ENCODE measurements around the gene RABGAP1L. TPM values are rescaled to one million over a fixed set of nuclear protein-coding genes. Genes with fewer than 3 reads are reported as not detected.
"Not testable (repeated sequence)": the region's sequence is repeated elsewhere in the genome, so short reads cannot be mapped to it uniquely, and the experiment has no call there.

RABGAP1L gene
- total and polyA plus RNA-seq, 12 donors = 13.0 to 167 (median 109) TPM

- H3K4me3 ChIP-seq = no peak overlapping the region
These were observed 732.7 kb downstream of the RABGAP1L start for GRCh38 chr1:174892016-174892415.

GRCh38 chr1:174894117-174894762, 734.9 kb downstream of the RABGAP1L start:
- 77 to 88% methylated on average over 2 of the region's 2 CpGs for WGBS, 2 donors
- no peak for DNase-seq
- Histone ChIP-seq H3K4me1 (peaks cover 0 to 15% (median 6%) of the 10 kb centered on the region in 9 donors), H3K9me3 (peaks cover 0 to 3% (median 0%) of the 10 kb centered on the region in 11 donors), H3K27me3 (no peaks in the 10 kb centered on the region), H3K36me3 (no peaks in the 10 kb centered on the region), H3K4me3 (no peak overlapping the region), H3K27ac (no peak overlapping the region)
- ATAC-seq = no peak
- intact Hi-C loops (cut with DNase I) = no loop called here
- no peak for TF ChIP-seq CTCF (IDR thresholded peaks at IDR 0.05)

More at GRCh38 chr1:174892016-174892415, 732.7 kb downstream of the RABGAP1L start:
- peak; percentile 18 to 26 for DNase-seq
- Histone ChIP-seq H3K4me1 (peaks cover 0 to 15% (median 6%) of the 10 kb centered on the region in 9 donors), H3K27me3 (no peaks in the 10 kb centered on the region), H3K27ac (peak overlapping the region in 3 of 10 donors; percentile 13 to 44 (median 42)), H3K36me3 (no peaks in the 10 kb centered on the region), H3K9me3 (peaks cover 0 to 3% (median 0%) of the 10 kb centered on the region in 11 donors)
- WGBS, 2 donors = 82 to 85% methylated on average over 15 of the region's 15 CpGs
- intact Hi-C loops (cut with DNase I) = no loop called here
- peak in 7 of 8 donors; percentile 29 to 89 (median 86) for ATAC-seq
- no peak for TF ChIP-seq CTCF (IDR thresholded peaks at IDR 0.05)

- H3K36me3 ChIP-seq; H3K27me3 ChIP-seq; H3K4me3 ChIP-seq; DNase-seq; intact Hi-C loops (cut with DNase I); H3K27ac ChIP-seq; H3K9me3 ChIP-seq; ATAC-seq: not testable (repeated sequence)
- no CpG with 5 or more reads among the region's 1 CpG for WGBS, 2 donors
- H3K4me1 ChIP-seq = peaks cover 0 to 22% (median 6%) of the 10 kb centered on the region in 9 donors
These were observed 736.3 kb downstream of the RABGAP1L start for GRCh38 chr1:174895610-174896009.

GRCh38 chr1:174898102-174898797, 738.9 kb downstream of the RABGAP1L start:
- DNase-seq (no peak), ATAC-seq (no peak)
- Histone ChIP-seq H3K4me3 (no peak overlapping the region), H3K27ac (no peak overlapping the region), H3K27me3 (no peaks in the 10 kb centered on the region), H3K36me3 (no peaks in the 10 kb centered on the region), H3K4me1 (peaks cover 0 to 19% (median 6%) of the 10 kb centered on the region in 9 donors), H3K9me3 (peaks cover 0 to 16% (median 0%) of the 10 kb centered on the region in 11 donors)
- intact Hi-C loops (cut with DNase I) = no loop called here
- 91 to 94% methylated on average over 3 of the region's 3 CpGs for WGBS, 2 donors
- TF ChIP-seq CTCF (IDR thresholded peaks at IDR 0.05) = no peak
